IgD-negative memory B cell (primary cell): ENCODE data around the gene ANO7. TPM values are rescaled to one million over a fixed set of nuclear protein-coding genes. Genes with fewer than 3 reads are reported as not detected.

Experiments used
- H3K27ac Mint-ChIP-seq, 3 donors: one replicate each; pipeline ENCODE4 v1.8.0; 2020 to 2022; ENCODE audit warnings: mild to moderate bottlenecking in 3 of 3, mixed read lengths in 3 of 3, moderate library complexity in 1 of 3
- H3K27me3 Mint-ChIP-seq: one replicate; pipeline ENCODE4 v1.8.0; 2021; ENCODE audit warnings: mixed read lengths
- H3K36me3 Mint-ChIP-seq: one replicate; pipeline ENCODE4 v1.8.0; 2020; ENCODE audit warnings: mild to moderate bottlenecking, mixed read lengths
- H3K4me1 Mint-ChIP-seq, 3 donors: one replicate each; pipeline ENCODE4 v1.8.0; 2020 to 2022; ENCODE audit warnings: mixed read lengths in 3 of 3, mild to moderate bottlenecking in 1 of 3
- H3K4me3 Mint-ChIP-seq, 4 donors: one replicate each; pipeline ENCODE4 v1.8.0; 2020 to 2022; ENCODE audit warnings: mild to moderate bottlenecking in 4 of 4, mixed read lengths in 4 of 4, moderate library complexity in 3 of 4
- H3K9me3 Mint-ChIP-seq, 3 donors: one replicate each; pipeline ENCODE4 v1.8.0; 2020 to 2021; ENCODE audit warnings: mixed read lengths in 3 of 3, mild to moderate bottlenecking in 1 of 3
- polyA plus RNA-seq: library from polyadenylated mRNA; unstranded; fragments of 300-500 nt; fragmentation: Illumina TruSeq; gene quantifications from one replicate; pipeline ENCODE4 v1.2.3, GENCODE V29; 2021

Gene ANO7
- polyA plus RNA-seq, 1 donor from 2014 or later: not detected

GRCh38 chr2:241248897-241249296, 60.4 kb downstream of the ANO7 start:
- Mint-ChIP-seq H3K36me3 (peaks cover 5% of the 10 kb centered on the region), H3K4me3 (no peak overlapping the region), H3K9me3 (no peaks in the 10 kb centered on the region), H3K27me3 (no peaks in the 10 kb centered on the region), H3K27ac (peak overlapping the region in 1 of 3 donors; percentile 80), H3K4me1 (no peaks in the 10 kb centered on the region)

GRCh38 chr2:241249654-241250053, 61.2 kb downstream of the ANO7 start:
- Mint-ChIP-seq H3K36me3 (peaks cover 5% of the 10 kb centered on the region), H3K27ac (no peak overlapping the region)

GRCh38 chr2:241252778-241253475, 64.5 kb downstream of the ANO7 start:
- Mint-ChIP-seq H3K9me3 (no peaks in the 10 kb centered on the region), H3K4me1 (no peaks in the 10 kb centered on the region), H3K36me3 (peaks cover 5% of the 10 kb centered on the region), H3K27ac (peak overlapping the region in 1 of 3 donors; percentile 31), H3K4me3 (no peak overlapping the region), H3K27me3 (no peaks in the 10 kb centered on the region)

More at GRCh38 chr2:241249654-241250053, 61.2 kb downstream of the ANO7 start:
- Mint-ChIP-seq H3K4me3 (no peak overlapping the region), H3K4me1 (no peaks in the 10 kb centered on the region), H3K27me3 (no peaks in the 10 kb centered on the region), H3K9me3 (no peaks in the 10 kb centered on the region)

- Mint-ChIP-seq H3K36me3 (peaks cover 4% of the 10 kb centered on the region), H3K27me3 (no peaks in the 10 kb centered on the region), H3K4me3 (no peak overlapping the region), H3K27ac (peak overlapping the region in 1 of 3 donors; percentile 47), H3K9me3 (no peaks in the 10 kb centered on the region), H3K4me1 (peaks cover 0 to 2% (median 0%) of the 10 kb centered on the region in 3 donors)
Measured at GRCh38 chr2:241254904-241255351, 66.5 kb downstream of the ANO7 start.

- Mint-ChIP-seq H3K36me3 (peaks cover 4% of the 10 kb centered on the region), H3K9me3 (no peaks in the 10 kb centered on the region), H3K4me3 (no peak overlapping the region), H3K27ac (no peak overlapping the region), H3K27me3 (no peaks in the 10 kb centered on the region), H3K4me1 (peaks cover 0 to 2% (median 0%) of the 10 kb centered on the region in 3 donors)
Measured at GRCh38 chr2:241255542-241256167, 67.2 kb downstream of the ANO7 start.

- peaks cover 4% of the 10 kb centered on the region for H3K36me3 Mint-ChIP-seq
Measured at GRCh38 chr2:241256168-241256545, 67.7 kb downstream of the ANO7 start.

GRCh38 chr2:241257419-241258032, 69.0 kb downstream of the ANO7 start:
- Mint-ChIP-seq H3K4me1 (peaks cover 0 to 2% (median 0%) of the 10 kb centered on the region in 3 donors), H3K36me3 (peaks cover 4% of the 10 kb centered on the region), H3K9me3 (no peaks in the 10 kb centered on the region), H3K4me3 (no peak overlapping the region), H3K27me3 (no peaks in the 10 kb centered on the region), H3K27ac (no peak overlapping the region)

More at GRCh38 chr2:241256168-241256545, 67.7 kb downstream of the ANO7 start:
- H3K4me3 Mint-ChIP-seq: no peak overlapping the region
- H3K27me3 Mint-ChIP-seq: no peaks in the 10 kb centered on the region
- H3K4me1 Mint-ChIP-seq: peaks cover 0 to 2% (median 0%) of the 10 kb centered on the region in 3 donors
- H3K27ac Mint-ChIP-seq: peak overlapping the region in 1 of 3 donors; percentile 85
- H3K9me3 Mint-ChIP-seq: no peaks in the 10 kb centered on the region

- Mint-ChIP-seq H3K4me1 (peaks cover 0 to 4% (median 0%) of the 10 kb centered on the region in 3 donors), H3K27me3 (no peaks in the 10 kb centered on the region), H3K27ac (no peak overlapping the region), H3K9me3 (no peaks in the 10 kb centered on the region), H3K36me3 (peaks cover 2% of the 10 kb centered on the region), H3K4me3 (no peak overlapping the region)
Measured at GRCh38 chr2:241258505-241259280, 70.2 kb downstream of the ANO7 start.

- Mint-ChIP-seq H3K36me3 (peaks cover 2% of the 10 kb centered on the region), H3K27me3 (no peaks in the 10 kb centered on the region), H3K27ac (peak overlapping the region in 1 of 3 donors; percentile 32), H3K4me3 (no peak overlapping the region), H3K4me1 (peaks cover 0 to 4% (median 0%) of the 10 kb centered on the region in 3 donors), H3K9me3 (no peaks in the 10 kb centered on the region)
Measured at GRCh38 chr2:241260911-241261310, 72.4 kb downstream of the ANO7 start.

GRCh38 chr2:241261628-241262027, 73.2 kb downstream of the ANO7 start:
- Mint-ChIP-seq H3K4me1 (peaks cover 0 to 4% (median 0%) of the 10 kb centered on the region in 3 donors), H3K4me3 (no peak overlapping the region), H3K9me3 (no peaks in the 10 kb centered on the region), H3K36me3 (peaks cover 2% of the 10 kb centered on the region), H3K27me3 (no peaks in the 10 kb centered on the region), H3K27ac (peak overlapping the region in 1 of 3 donors; percentile 51)

- Mint-ChIP-seq H3K9me3 (no peaks in the 10 kb centered on the region), H3K4me3 (no peak overlapping the region), H3K27ac (peak overlapping the region in 1 of 3 donors; percentile 59), H3K27me3 (no peaks in the 10 kb centered on the region), H3K36me3 (peaks cover 2% of the 10 kb centered on the region), H3K4me1 (peaks cover 0 to 9% (median 0%) of the 10 kb centered on the region in 3 donors)
Measured at GRCh38 chr2:241263061-241263460, 74.6 kb downstream of the ANO7 start.

- H3K4me1 Mint-ChIP-seq: peaks cover 3 to 8% (median 4%) of the 10 kb centered on the region in 3 donors
- H3K36me3 Mint-ChIP-seq: peaks cover 2% of the 10 kb centered on the region
Measured at GRCh38 chr2:241265506-241265905, 77.0 kb downstream of the ANO7 start.

GRCh38 chr2:241267249-241268067, 79.0 kb downstream of the ANO7 start:
- H3K27me3 Mint-ChIP-seq: no peaks in the 10 kb centered on the region
- no peaks in the 10 kb centered on the region for H3K9me3 Mint-ChIP-seq
- no peaks in the 10 kb centered on the region for H3K36me3 Mint-ChIP-seq
- H3K4me1 Mint-ChIP-seq: peaks cover 12 to 18% (median 17%) of the 10 kb centered on the region in 3 donors
- H3K27ac Mint-ChIP-seq: no peak overlapping the region
- H3K4me3 Mint-ChIP-seq: peak overlapping the region in 1 of 4 donors; percentile 81

More at GRCh38 chr2:241265506-241265905, 77.0 kb downstream of the ANO7 start:
- H3K27me3 Mint-ChIP-seq: no peaks in the 10 kb centered on the region
- no peak overlapping the region for H3K27ac Mint-ChIP-seq
- no peak overlapping the region for H3K4me3 Mint-ChIP-seq
- H3K9me3 Mint-ChIP-seq: no peaks in the 10 kb centered on the region

GRCh38 chr2:241268306-241268705, 79.8 kb downstream of the ANO7 start:
- H3K36me3 Mint-ChIP-seq: no peaks in the 10 kb centered on the region

More at GRCh38 chr2:241268306-241268705, 79.8 kb downstream of the ANO7 start:
- peak overlapping the region in 1 of 3 donors; percentile 74 for H3K27ac Mint-ChIP-seq
- H3K4me3 Mint-ChIP-seq: peak overlapping the region in 1 of 4 donors; percentile 81
- no peaks in the 10 kb centered on the region for H3K27me3 Mint-ChIP-seq
- H3K9me3 Mint-ChIP-seq: no peaks in the 10 kb centered on the region
- H3K4me1 Mint-ChIP-seq: peaks cover 14 to 19% (median 17%) of the 10 kb centered on the region in 3 donors
